GM18870 (cell line): ENCODE results near the gene TRPV5.

ENCODE experiments used
- ATAC-seq: cut with Tn5 transposase; IDR thresholded peaks from one replicate; pipeline ENCODE4 v1.9.1; 2021; ENCODE audit warnings: moderate library complexity; ENCODE audit not compliant: unreplicated experiment

TRPV5 gene

DNA sequence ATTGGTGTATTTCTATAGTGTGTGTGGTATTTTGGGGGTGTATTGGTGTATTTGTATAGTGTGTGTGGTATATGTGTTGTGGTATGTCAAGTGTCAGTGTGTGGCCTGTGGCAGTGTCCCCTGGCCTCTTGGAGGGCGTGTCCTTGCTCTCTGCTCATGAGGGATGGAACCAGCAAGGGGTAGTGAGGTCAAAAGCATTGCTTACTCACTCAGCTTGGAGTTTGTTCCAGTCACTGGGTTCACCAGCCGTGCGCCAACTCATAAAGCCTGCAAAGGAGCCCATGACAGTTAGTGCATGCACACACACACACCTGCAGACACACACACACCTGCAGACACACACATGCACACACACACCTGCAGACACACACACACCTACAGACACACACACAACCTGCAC lies 43.7 kb downstream of the TRPV5 start:
- ATAC-seq = no peak

GRCh38 chr7:142887282-142888015 lies 46.1 kb downstream of the TRPV5 start:
- no peak for ATAC-seq

DNA sequence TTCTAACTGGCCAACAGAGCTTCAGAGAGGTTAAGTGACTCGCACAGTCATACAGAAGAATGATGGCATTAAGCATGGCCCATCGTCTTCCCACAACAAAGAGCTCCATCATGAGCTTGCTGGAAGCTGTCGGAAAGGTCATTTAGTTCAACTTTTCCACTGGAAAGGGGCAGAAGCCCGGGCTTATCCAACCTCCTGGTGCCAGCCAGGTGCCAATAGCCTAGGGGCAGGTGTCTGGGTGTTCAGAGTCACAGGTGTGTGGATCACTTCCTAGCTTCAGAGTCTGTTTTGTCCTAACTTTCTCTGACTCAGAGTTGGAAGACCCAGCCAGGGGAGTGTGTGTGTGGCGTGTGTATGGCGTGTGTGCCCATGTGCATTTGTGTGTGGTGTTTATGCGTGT lies 46.7 kb downstream of the TRPV5 start:
- ATAC-seq = no peak

DNA sequence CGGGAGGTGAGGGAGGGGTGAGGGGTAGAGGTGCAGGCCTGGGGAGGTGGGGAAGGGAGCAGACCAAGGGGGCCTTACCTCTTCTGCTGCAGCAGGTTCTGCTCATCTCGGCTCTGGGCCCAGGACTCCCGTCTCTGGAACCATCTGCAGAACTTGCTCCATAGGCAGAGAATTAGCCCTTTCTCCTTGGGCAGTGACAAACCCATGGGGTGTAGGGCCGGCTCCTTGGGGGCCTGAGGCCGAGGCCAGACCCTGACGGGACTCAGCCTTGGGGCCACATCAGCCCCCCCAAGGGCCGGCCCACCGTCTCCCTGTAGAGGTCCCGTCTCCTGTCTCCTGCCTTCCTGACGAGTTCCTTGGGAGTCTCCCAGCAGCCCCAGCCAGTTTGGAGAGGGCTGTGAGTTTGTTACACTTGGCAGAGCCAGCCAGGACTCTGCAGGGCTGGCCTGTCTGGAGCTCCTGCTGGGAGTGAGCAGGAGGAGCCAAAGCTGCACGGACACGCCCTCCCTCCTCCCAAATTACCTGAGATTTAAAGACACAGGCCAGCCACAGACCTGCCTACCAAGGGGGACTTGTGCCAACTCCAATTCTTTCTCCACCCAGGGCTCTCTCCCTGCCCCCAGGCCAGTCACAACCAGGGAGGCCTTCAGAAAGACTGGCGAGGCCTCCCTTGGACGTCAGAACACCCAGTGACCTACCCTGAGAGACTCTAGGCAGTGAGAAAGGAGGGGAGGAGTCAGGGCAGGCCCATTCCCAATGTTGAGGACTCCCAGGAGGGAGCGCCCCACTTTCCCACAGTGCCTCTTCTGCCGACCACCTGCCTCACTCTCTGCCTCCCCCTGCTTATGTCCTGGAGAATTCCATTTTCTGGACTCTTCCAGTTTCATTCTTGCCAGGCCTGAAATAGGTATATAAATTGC lies 48.0 kb downstream of the TRPV5 start, which contains the start of gene TRPV6:
TSS of gene TRPV6 (minus strand) at position 435 of the 920 bp plus-strand sequence.
- no peak for ATAC-seq

DNA sequence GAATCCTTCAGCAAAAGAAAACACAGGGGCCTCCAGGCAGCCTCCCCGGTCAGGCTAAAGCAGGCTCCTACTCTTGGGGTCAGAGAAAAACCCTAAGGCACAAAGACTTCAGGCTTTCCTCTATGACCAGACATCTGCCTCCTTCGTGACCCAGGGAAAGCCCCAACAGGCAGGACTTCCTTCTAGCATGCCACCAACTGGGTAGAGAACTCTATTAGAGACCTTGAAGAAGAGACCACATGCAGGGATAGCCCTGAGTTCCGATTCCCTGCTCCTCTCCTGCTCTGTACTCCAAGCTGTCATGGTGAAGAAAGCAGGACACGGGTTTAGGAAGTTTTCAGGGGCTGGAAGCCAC lies 49.3 kb downstream of the TRPV5 start:
- no peak for ATAC-seq

- ATAC-seq = no peak
Measured at GRCh38 chr7:142883571-142884285, 49.8 kb downstream of the TRPV5 start.

- ATAC-seq = no peak
Measured at GRCh38 chr7:142883145-142883544, 50.4 kb downstream of the TRPV5 start.

DNA sequence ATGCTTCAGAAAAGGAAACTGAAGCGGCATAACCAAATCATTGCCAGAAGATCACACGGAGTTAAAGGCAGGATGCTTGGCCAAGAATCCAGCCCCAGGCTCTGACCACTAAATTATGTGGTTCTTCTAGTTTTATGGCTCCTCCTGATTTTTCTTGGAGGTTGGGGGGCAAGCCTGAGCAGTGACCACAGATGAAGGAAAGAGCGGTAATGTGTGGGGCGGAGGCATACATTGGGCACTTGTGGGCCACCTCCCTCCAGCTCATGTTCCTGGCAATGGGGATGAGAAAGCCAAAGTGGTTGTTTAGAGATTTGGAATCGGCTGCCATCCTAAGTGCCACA lies 51.2 kb downstream of the TRPV5 start:
- no peak for ATAC-seq

DNA sequence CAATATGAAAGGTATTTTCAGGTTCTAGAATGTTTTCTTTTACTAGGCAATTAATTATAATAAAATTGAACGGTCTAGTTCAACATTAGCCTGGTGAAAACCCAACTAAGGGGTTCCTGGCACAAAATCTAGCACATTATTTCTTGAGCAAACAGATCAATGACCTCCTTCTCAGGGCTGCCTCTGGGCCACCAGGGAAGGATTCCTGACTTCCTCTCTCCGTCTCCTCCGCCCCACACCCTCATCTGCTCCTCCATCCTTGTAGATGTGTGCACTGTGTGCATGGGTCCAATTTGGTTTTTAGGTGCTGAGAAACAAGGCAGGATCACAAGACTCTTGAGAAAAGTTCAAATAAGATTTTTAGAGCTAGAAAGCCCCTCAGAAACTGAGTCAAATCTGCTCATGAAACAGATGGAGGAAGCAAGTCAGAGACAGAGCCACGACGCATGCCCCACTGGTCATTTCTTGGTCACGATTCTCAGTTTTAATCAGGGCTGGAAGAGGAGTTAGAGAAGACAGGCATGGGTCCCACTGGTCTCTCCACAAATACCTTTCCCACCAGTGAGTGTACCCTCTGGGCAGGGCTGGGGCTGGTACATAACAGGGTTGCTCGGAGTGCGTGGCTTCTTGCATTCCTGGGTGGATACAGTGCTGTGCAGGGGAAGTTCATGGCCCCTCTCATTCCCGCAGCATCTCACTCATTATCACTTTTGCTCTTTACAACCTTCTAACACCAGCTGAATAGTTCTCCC lies 51.8 kb downstream of the TRPV5 start:
- no peak for ATAC-seq

DNA sequence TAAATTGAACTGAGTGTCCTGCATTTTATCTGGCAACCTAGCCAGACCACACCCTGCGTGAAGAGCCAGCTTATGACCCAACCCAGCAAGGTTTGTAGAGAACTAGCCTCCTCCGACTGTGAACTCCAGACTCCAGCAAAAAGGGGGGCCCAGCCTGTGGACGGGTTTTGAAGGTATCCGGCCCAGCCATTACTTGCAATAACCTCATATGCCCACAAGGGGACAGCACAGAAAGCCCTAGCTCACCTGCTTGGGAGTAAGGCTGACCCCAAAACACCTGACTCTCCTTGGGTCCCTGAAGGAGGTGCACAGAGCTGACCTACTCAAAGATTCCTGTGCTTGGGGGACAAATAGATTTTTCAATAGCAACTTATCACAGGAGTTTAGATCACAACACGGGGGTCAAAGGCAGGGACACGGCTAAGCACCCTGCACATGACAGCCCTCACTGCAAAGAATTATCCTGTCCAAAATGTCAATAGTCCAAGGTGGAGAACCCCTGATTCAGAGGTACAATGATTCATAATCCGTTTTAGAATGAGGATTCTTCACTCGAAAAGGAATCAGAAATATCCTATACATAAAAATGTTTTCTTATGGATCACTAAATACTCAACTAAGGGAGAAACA lies 52.6 kb downstream of the TRPV5 start:
- peak; percentile 51 for ATAC-seq

DNA sequence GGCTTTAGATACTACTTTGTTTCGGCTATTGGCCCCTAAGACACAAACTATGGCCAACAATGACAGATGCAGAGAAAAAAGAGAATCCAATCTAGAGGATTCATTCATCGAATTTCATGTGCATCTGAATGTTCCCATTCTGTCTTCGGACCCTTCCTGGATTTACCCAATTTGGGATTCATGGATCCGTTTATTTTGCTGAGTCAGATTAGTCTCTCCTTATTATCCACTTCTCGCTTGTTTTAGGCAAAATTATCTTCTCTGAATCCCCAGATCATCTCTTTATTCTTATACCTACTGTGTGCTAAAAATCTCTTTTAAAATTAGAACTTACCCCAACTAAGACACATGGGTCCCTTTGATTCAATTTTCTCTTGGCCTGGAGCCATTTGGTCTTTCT lies 54.5 kb downstream of the TRPV5 start:
- ATAC-seq = no peak

- ATAC-seq = no peak
Measured at GRCh38 chr7:142878315-142878714, 55.2 kb downstream of the TRPV5 start.

DNA sequence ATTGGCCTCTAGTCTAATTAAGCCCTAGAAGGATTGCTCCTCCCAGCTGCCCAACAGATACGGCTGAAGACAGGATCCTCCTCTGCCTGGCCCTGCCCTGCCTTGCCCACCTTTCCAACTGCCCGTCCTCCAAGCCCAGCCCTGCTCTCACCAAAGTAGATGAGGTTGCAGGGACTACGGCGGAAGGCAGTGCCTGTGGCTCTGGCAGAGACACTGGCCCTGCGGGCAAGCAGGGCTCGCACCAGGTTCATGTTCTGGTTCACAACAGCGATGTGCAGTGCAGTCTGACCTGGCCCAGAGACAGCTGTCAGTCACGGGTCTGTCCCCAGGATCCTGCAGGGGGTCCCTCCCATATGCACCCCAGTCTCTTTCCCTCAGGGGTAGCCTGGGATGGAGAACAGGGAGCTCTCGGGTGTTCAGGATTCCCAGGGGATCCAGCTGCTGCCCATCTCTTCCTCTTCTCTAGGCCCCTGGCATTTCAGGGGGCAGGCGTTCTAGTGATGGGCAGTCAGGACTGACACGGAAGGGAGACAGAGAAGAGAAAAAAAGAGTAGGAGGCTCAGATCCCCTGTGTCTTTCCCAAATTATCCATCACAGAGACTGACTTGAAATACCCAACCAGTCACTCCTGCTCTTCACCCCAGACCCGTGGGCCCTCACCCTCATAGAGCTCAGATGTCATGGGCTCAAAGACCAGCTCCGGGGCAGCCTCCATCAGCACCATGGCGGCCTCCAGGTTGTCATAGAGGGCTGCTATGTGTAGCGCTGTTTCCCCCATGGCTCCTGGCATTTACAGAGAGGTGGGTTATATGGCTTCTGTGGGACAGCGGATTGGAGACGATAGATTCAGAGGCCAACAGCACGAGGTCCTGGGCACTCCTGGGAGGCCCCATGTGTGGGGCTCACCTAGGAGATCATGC lies 56.3 kb downstream of the TRPV5 start:
- ATAC-seq = no peak

GRCh38 chr7:142876236-142876960 lies 57.1 kb downstream of the TRPV5 start:
- ATAC-seq = no peak

- ATAC-seq = no peak
Measured at GRCh38 chr7:142875456-142875855, 58.1 kb downstream of the TRPV5 start.

DNA sequence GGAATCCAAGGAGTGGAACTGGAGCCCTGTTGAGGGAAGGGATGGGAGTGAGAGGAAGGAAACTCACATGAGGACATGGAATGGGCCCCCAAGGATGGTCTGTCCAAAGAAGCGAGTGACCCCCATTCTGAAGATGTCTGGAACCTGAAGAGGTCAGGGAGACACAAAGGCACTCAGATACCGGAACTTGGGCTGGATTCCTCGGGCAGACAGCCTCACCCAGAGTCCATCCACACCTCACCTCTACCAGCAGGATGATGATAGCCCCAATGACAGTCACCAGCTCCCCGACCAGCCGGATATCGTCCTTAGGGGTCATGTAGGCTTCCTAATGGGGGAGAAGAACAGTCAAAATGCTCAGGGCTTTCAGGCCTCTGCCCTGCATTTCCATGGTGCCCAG lies 58.7 kb downstream of the TRPV5 start:
- ATAC-seq = no peak

DNA sequence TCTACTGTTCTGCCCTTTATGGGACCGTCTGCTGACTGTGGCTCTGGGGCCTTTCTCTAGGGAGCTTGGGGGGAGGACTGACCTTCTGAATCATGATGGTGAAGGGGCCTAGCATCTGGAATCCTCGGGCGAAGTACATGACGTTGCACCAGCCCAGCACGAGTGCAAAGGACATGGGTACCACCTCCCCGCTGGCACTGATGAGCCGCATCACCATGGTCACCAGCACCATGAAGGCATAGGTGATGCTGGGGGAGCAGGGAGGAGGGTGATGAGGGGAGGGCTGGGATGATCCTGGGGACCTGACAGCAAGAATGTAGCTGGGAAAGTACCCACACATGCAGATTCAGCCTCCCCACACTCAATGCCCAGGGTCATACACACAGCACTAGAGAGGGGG lies 59.1 kb downstream of the TRPV5 start:
- no peak for ATAC-seq

- no peak for ATAC-seq
Measured at GRCh38 chr7:142873871-142874270, 59.7 kb downstream of the TRPV5 start.

GRCh38 chr7:142873281-142873784 lies 60.2 kb downstream of the TRPV5 start:
- ATAC-seq = no peak
